Raji (cell line): Measurements from ENCODE around the gene SMIM29.

ENCODE experiments used
- POLR2A ChIP-seq: IDR thresholded peaks from 2 replicates; pipeline ENCODE4 v1.6.1; 2011; ENCODE audit warnings: low read depth, low read length, control low read depth; ENCODE audit not compliant: insufficient read depth

The SMIM29 gene

DNA sequence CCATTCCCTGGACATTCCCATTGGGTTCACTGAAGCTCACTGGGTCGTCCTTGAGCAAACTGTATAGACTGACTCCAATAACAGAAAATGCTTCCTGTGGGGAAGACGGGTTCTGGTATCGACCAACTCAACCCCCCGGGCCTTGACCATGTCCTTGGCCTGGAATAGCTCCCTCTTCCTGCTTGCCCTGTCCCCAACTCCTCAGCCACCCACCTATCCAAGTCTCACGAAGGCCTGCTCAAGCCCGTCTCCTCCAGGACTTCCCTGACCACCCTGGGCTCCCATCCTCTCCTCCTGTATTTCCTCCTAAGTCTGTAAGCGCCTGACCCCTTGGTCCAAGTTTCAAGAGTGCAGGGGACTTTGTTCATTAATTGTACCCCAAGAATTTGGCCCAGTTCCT lies 14.9 kb downstream of the SMIM29 start:
- TF ChIP-seq POLR2A: 0 out of 2 replicates have a peak, but pooled peaks have one; percentile 7

DNA sequence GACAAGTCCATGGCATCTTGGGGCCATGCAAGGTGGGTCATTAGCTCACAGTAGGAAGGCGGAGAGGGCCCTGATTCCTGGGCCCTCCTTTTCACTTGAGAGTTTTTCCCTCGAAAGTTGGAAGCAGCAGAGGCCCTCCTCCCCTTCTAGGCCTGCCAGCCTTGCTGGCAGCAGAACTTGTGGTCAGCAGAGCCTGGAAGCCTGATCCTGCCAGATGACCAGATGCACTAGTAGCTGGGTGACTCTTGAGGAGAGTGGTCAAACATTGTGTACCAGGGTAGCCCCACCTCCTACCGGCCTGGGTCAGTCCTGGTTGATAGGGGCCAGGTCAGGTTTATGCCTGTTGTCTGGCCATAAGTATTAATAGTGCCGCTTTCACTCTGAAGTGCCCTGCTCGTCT lies 15.9 kb downstream of the SMIM29 start:
- TF ChIP-seq POLR2A: no peak; the same call in 1 of the 2 replicates

DNA sequence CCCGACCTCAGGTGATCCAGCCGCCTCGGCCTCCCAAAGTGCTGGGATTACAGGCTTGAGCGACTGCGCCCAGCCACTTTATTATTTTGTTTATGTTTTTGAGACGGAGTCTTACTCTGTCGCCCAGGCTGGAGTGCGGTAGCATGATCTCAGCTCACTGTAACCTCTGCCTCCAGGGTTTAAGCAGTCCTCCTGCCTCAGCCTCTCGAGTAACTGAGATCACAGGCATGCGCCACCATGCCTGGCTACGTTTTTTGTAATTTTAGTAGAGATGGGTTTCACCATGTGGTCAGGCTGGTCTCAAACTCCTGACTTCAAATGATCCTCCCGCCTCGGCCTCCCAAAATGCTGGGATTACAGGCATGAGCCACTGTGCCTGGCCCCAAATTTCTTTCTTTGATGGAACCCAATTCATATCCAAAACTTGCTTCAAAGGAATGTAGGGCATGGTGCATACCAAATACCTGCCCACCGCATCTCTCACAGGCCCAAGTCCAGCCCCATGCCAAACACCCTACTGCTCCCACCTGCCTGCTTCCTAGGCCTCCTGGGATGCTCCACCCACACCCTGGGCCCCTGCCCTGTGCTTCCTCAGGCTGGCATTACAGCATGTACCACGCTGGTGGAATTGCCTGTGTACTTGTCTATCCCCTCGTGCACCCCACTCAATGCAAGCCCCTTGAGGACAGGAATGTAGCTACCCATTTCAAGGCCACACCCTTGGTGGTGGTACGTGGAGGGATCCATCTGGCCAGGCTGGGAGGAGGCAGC lies 17.1 kb downstream of the SMIM29 start:
- no peak for TF ChIP-seq POLR2A

DNA sequence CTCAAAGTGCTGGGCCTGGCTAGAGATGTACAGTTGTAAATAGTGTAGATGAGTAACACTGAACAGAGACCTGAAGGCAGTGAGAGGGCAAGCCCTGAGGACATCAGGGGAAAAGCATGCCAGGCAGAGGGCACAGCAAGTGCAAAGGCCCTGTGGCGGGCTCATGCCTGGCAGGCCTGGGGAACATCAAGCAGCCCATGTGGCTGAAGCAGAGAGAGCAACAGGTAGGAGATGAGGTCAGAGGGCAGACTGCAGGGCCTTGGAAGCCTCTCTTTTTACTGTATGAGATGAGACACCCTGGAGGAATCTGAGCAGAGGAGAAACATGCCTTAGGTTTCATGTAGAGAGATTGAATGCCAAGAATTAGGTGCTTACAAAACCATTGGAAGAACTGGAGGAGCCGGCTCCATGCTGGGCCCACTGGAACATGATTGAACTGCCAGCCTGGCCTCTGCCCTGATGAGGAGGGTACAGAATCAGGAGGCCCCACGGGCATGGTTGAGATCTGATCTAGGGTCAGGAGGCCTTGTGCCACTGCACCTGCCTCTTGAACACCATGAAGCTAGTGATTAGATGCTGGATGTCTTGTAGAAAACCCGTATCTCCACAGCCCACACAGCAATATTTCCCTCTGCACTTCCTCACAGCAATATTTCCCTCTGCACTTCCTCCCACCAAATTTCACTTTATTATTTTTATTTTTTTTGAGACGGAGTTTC lies 18.0 kb downstream of the SMIM29 start:
- no peak for TF ChIP-seq POLR2A

DNA sequence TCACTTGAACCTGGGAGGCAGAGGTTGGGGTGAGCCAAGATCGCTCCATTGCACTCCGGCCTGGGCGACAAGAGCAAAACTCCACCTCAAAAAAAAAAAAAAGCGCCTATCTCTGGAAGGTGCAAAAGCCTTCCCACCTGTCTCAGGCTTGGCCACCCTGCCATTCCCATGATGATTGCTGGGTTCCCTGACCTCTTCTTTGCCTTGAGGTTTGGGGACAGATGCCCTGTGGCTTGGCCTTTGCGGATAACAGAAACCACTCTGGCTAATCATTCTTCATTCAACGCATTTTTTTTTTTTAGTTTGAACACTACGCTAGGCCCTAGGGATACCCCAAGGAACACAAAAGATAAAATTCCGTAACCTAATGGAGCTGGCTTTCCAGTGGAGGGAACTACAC lies 18.9 kb downstream of the SMIM29 start:
- no peak for TF ChIP-seq POLR2A

DNA sequence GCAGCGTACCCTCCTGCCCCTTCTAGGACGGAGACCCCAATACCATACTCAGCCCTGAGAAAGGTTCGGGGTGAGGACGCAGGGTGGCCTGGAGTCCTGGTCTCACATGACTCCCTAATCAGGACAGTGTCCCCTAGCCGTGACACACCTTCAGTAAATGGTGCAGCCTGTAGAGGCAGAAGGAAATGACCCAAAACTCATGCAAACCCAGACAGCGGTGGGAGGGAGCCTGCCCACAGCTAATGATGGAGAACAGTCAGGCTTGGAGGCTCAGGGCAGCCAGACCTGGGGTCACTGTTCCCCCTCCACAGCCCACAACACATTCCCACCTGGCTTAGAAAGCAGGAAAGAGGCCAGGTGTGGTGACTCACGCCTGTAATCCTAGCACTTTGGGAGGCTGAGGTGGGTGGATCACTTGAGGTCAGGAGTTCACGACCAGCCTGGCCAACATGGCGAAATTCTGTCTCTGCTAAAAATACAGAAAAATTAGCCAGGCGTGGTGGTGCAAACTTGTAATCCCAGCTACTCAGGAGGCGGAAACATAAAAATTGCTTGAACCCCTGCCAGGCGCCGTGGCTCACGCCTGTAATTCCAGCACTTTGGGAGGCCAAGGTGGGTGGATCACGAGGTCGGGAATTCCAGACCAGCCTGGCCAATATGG lies 20.9 kb downstream of the SMIM29 start:
- no peak for TF ChIP-seq POLR2A

DNA sequence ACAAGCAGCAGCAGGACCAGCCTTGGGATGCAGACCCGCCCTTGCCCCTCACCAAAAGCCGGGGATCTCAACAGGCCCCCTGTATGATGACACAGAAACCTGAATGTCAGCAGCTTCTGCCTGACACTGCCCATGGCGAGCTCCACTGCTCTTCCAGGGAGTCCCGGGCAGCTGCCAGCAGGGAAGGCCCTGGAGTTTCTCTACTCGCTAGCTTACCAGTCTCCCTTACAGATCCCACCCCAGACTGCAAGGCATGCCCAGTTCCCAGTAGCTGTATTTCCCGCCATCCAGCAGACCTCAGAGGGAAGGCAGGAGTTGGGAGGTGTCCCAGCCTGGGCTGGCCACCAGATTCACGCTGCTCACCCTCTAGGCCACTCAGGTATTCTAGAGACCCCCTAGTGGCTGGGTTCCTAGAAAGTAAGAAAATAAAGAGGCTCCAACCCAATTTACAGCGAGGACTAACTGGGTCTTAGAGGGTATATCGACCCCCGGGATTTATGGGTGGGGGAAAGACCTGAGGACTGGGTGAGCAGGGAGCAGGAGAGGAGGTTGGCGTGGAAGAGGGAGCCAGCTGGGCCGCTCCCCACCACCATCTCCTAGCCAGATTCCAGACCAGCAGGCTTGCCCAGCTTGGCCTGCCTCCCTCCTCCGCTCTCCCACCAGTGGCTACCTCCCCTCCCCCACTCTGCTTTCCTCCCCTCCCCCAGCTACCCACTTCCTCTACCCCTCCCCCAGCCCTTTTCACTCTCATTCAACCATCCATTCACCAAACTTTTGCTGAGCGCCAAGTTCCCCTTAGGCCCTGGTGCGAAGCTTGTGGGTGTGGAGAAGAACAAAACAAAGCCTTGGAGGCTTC lies 21.8 kb downstream of the SMIM29 start:
- TF ChIP-seq POLR2A: no peak

DNA sequence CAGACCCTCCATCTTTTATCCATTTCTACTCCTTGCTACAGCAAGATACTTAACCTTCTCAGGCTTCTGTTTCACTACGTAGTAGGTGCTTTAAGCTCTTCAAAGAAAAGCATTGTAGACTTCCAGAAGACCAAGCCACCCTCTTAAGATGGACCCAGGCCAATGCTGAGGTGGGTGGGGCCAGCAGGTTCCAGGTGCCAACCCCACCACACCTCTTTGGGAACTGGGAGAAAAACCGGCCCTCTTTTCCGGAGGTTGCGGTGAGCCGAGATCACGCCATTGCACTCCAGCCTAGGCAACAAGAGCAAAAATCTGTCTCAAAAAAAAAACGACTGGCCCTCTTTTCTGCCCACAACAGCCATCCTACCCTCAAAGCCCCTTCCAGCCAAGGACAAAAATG lies 22.7 kb downstream of the SMIM29 start:
- no peak for TF ChIP-seq POLR2A

DNA sequence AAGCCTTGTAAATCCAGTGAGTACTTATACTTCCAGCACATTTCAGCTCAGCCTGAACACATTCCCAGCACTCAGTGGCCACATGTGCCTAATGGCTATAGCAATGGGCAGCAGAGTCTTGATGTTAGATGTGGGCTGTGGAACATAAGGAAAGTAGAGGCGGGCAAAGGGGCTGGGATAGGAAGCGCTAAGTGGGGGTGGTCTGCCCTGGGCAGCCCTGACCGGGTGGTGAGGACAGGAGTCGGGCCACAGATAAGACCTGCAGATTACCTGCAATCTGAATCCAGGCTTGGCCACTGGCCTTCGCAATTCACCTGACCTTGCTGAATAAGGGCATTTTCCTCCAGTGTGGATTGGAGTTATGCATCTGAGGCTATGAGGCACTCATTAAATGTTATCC lies 23.3 kb downstream of the SMIM29 start:
- no peak for TF ChIP-seq POLR2A

DNA sequence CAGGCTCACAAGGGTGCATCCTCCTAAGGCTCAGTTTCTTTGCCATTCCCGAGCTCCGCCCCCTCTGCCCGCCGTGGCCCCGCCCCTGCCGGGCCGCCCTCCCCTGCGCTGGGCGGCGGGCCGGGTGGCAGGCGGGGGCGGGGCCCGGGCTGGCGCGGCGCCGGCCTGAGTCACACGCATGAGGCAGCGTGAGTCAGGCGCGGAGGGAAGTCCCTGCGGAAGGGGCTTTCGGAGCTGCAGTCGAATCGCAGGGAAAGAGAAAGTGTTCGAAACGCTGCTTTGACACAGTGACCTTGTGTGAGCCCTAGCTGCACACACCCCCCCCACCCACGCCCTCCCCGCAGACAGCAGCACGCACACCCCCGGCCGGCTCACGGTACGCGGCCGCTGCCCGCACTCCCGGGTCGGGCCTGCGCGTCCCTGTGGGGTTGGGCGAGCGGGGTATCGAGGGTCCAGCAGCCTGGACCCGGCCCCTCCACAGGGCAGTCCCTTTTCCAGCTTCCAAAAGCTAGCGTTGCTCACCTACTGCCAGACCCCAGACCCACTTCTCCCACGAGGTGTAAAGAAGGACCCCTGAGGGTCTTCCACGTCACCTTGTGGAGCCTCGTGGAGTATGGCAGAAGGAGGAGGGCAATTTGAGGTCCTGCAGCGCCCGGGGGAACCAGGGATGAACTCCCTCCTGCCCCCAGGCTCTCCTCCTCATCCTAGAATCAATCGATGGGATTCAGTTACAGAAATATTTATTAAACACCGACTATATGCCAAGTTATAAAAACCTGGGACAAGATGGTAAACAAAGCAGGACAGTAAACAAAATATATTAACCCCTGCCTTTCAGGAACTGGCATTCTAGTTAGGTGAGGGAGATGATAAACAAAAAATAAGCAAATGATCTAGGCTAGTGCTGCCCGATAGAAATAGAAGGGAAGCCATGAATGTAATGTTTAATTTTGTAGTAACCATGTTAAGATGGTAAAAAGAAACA lies 24.6 kb downstream of the SMIM29 start:
- TF ChIP-seq POLR2A: peak; percentile 92

DNA sequence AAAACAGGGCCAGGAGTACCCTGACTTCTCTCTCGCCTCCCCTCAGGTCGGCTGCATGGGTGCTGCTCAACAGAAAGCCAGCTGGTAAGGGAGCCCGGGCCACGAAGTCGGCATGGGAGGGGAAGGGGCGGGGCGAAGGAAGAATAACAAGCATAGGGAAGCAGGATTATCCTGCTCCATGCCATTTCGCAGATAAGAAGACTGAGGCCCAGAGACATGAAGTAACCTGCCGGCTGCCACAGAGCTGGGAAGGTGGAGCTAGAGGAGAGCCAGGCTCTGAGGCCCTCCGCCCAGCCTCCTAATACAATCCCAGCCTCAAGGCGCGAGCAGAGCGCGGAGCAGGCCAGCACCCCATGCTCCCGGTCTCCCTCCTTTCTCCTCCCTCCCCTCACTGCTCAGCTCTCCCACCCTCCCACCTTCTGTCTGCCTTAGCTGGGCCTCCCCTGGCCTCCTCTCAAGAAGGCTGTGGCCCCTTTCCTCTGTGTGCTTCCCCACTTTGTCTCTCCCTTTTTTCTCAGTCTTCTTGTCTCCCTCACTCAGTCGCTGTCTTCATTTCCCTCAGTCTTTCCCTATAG lies 25.3 kb downstream of the SMIM29 start:
- no peak for TF ChIP-seq POLR2A

DNA sequence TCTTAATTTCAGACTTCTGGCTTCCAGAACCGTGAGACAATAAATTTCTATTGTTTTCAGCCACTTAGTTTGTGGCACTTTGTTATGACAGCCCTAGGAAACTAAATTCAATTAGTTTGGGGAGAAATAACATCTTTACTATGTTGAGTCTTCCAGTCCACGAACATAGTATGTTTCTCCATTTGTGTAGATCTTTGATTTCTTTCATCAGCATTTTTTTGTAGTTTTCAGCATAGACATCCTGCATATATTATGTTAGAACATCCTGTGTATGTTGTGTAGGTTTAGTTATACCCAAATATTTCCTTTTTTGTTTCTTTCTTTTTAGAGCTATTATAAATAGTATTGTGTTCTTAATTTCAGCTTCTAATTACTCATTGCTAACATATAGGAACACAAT lies 30.1 kb downstream of the SMIM29 start:
- TF ChIP-seq POLR2A: no peak

DNA sequence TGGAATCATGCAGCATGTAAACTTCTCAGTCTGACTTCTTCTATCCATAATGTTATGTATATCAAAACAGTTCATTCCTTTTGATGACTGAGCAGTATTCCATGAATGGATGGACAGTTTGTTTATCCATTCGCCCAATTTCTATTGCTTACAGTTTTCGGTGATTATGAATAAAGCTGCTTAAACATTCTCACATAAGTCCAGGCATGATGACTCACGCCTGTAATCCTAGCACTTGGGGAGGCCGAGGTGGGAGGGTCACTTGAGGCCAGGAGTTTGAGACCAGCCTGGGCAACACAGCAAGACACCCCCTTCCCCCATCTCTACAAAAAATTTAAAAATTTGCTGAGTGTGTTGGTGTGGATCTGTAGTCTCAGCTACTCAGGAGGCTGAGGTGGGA lies 35.0 kb downstream of the SMIM29 start:
- TF ChIP-seq POLR2A: no peak
